Transverse colon (tissue), 4 donors: ENCODE measurements around the gene RTKN2. TPM values are rescaled to one million over a fixed set of nuclear protein-coding genes. Genes with fewer than 3 reads are reported as not detected.

Experiments used
- DNase-seq: peaks from one replicate; pipeline ENCODE4 v3.0.0-alpha.2; 2019
- H3K27ac ChIP-seq, 4 donors: fragments of 200-600 bp; sonication (generic); 2 replicates each; pipeline ENCODE4 v1.5.1; 2016 to 2018; ENCODE audit warnings: inconsistent platforms in 4 of 4
- H3K27me3 ChIP-seq: fragments of 200-600 bp; sonication (generic); 2 replicates; pipeline ENCODE4 v1.5.1; 2017; ENCODE audit warnings: inconsistent platforms
- H3K36me3 ChIP-seq, 4 donors: fragments of 200-600 bp; sonication (generic); 2 replicates each; pipeline ENCODE4 v1.5.1; 2017 to 2019; ENCODE audit warnings: inconsistent platforms in 4 of 4
- H3K4me1 ChIP-seq, 4 donors: fragments of 200-600 bp; sonication (generic); 2 replicates each; pipeline ENCODE4 v1.5.1; 2017 to 2020; ENCODE audit warnings: inconsistent platforms in 4 of 4
- H3K4me3 ChIP-seq, 4 donors: fragments of 200-600 bp; sonication (generic); 1 replicate in 1 of 4; 2 replicates in 3 of 4; pipeline versions ENCODE4 v1.5.1 to v1.6.1; 2017 to 2019; ENCODE audit warnings: inconsistent platforms in 4 of 4
- H3K9me3 ChIP-seq, 2 donors: fragments of 200-600 bp; sonication (generic); 2 replicates each; pipeline ENCODE4 v1.5.1; 2017 to 2019; ENCODE audit warnings: inconsistent platforms in 2 of 2
- EP300 ChIP-seq: sonication (generic); formaldehyde crosslinking; IDR thresholded peaks from one replicate; pipeline ENCODE4 v1.6.1; 2017; ENCODE audit warnings: antibody characterized with exemption, low read depth
- POLR2A ChIP-seq: fragments of 450-650 bp; IDR thresholded peaks from one replicate; pipeline ENCODE4 v1.6.1; 2016; ENCODE audit warnings: antibody characterized with exemption, mild to moderate bottlenecking, moderate library complexity
- POLR2AphosphoS5 ChIP-seq, 3 donors: sonication (generic); formaldehyde crosslinking; IDR thresholded peaks; one replicate each; pipeline ENCODE4 v1.6.1; 2016; ENCODE audit warnings: antibody characterized with exemption in 3 of 3
- WGBS, 2 donors: methylation state at CpG; one replicate each; pipeline ENCODE4 v1.1.5; 2018; ENCODE audit warnings: low coverage in 1 of 2; 5-methylcytosine and 5-hydroxymethylcytosine counted together
- in situ Hi-C, 4 donors: fragments of 200-750 bp; cut with MboI; loops; one replicate each; pipeline versions ENCODE4 v1.15.0 to v1.15.1; 2017; ENCODE audit warnings: low sequenced_read_pairs in 3 of 4, low pct_ligation_motif_present in 1 of 4, low pct_unique_long_range_greater_than_20kb in 1 of 4
- intact Hi-C: fragments of 100-400 bp; cut with DNase I; formaldehyde crosslinking; loops from one replicate; pipeline ENCODE4 v1.15.1; 2023; ENCODE audit warnings: low total_unique reads
- total RNA-seq, 4 donors: library from RNA; depleted of rRNA; stranded (reverse); fragments of >200 nt; gene quantifications; one replicate each; pipeline ENCODE4 v1.1.0, GENCODE V29; 2016
- TF ChIP-seq, protein P1 (sequence below), 5 experiments: fragments of 200-600 bp in 3 of 5; fragments of 450-650 bp in 2 of 5; sonication (generic) in 3 of 5; IDR thresholded peaks; 1 replicate in 2 of 5; 2 replicates in 3 of 5; pipeline ENCODE4 v1.5.1; 2016 to 2017; ENCODE audit warnings: antibody characterized with exemption in 5 of 5, inconsistent platforms in 3 of 5, mild to moderate bottlenecking in 2 of 5, moderate library complexity in 1 of 5

RTKN2 gene
- total RNA-seq, 4 donors from 2014 or later: under 0.01 to 2.7 (median 0.68) TPM; not detected in 1

DNA sequence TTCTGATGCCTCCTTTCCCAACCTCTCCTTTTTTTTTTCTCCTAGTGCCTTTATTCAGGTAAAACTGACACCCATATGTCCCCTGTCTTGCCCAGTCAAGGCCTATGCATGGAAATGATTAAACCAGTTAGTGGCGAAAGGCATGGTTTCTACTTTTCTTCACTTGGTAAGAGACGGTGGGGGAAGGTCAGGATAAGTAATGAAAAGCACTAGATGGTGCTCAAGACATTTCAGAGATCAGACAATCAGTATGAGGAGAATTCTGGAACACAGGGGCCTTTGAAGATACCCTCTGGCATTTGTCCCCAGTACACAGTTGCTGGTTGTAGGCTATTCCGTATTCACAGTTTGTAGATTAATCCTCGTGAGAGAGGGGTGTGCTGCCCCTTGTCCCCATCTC lies 121.2 kb downstream of the RTKN2 start:
- H3K9me3 ChIP-seq: peaks cover 0 to 6% of the 10 kb centered on the region in 2 donors
- H3K4me1 ChIP-seq: no peaks in the 10 kb centered on the region
- no peak for DNase-seq
- H3K4me3 ChIP-seq: no peak overlapping the region
- H3K36me3 ChIP-seq: no peaks in the 10 kb centered on the region
- H3K27me3 ChIP-seq: no peaks in the 10 kb centered on the region
- in situ Hi-C loops (no loop called here), intact Hi-C loops (no loop called here)
- no peak overlapping the region for H3K27ac ChIP-seq
- no peak for TF ChIP-seq EP300
- TF ChIP-seq, protein P1, sequence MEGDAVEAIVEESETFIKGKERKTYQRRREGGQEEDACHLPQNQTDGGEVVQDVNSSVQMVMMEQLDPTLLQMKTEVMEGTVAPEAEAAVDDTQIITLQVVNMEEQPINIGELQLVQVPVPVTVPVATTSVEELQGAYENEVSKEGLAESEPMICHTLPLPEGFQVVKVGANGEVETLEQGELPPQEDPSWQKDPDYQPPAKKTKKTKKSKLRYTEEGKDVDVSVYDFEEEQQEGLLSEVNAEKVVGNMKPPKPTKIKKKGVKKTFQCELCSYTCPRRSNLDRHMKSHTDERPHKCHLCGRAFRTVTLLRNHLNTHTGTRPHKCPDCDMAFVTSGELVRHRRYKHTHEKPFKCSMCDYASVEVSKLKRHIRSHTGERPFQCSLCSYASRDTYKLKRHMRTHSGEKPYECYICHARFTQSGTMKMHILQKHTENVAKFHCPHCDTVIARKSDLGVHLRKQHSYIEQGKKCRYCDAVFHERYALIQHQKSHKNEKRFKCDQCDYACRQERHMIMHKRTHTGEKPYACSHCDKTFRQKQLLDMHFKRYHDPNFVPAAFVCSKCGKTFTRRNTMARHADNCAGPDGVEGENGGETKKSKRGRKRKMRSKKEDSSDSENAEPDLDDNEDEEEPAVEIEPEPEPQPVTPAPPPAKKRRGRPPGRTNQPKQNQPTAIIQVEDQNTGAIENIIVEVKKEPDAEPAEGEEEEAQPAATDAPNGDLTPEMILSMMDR (IDR thresholded peaks at IDR 0.05): no peak
- no peak for TF ChIP-seq POLR2A
- no peak for TF ChIP-seq POLR2AphosphoS5 (IDR thresholded peaks at IDR 0.05)
- WGBS, 2 donors: 91 to 100% methylated on average over 4 of the region's 4 CpGs

DNA sequence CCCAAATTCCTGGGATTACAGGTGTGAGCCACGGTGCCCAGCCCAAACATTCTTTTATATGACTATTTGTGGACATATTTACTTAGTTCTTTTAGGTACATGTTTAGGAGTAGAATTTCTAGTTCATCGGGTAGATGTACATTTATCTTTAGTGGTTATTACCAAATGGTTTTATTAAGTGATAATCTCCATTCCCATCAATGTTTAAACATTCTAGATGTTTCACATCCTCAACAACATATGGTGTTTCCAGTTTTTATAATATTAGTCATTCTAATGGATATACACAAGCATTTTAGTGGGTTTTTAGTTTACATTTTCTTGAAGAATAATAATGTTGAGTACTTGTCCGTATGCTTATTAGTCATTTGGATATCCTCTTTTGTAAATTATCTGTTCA lies 131.7 kb downstream of the RTKN2 start:
- in situ Hi-C loops: no loop called here
- TF ChIP-seq POLR2AphosphoS5 (IDR thresholded peaks at IDR 0.05) (no peak), EP300 (no peak), POLR2A (no peak)
- TF ChIP-seq, protein P1 (IDR thresholded peaks at IDR 0.05): no peak
- DNase-seq: no peak
- WGBS, 2 donors: 75 to 76% methylated on average over 2 to 3 of the region's 3 CpGs
- Histone ChIP-seq H3K4me1 (no peaks in the 10 kb centered on the region), H3K4me3 (no peak overlapping the region), H3K27me3 (no peaks in the 10 kb centered on the region), H3K36me3 (no peaks in the 10 kb centered on the region), H3K27ac (no peak overlapping the region), H3K9me3 (no peaks in the 10 kb centered on the region)
- intact Hi-C loops: no loop called here

DNA sequence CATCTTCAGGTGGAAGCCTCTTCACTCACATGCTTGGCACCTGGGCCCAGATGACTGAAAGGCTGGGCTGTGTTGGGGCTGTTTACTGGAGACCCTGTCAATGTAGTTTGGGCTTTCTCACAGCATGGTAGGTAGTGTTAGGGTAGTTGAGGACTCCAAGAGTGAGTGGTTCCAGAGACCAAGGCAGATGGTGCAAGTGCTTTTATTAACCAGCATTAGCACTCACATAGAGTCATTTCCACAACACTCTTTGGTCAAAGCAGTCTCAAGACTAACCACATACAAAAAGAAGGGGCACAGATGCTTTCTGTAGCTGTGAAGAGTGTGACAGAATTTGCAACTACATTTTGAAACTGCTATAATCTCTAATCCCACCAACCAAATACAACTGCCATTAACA lies 135.0 kb downstream of the RTKN2 start:
- peaks cover 3 to 4% of the 10 kb centered on the region in 2 donors for H3K9me3 ChIP-seq
- H3K4me1 ChIP-seq: no peaks in the 10 kb centered on the region
- intact Hi-C loops: no loop called here
- H3K27ac ChIP-seq: no peak overlapping the region
- no peaks in the 10 kb centered on the region for H3K36me3 ChIP-seq
- H3K4me3 ChIP-seq: no peak overlapping the region
- TF ChIP-seq, protein P1 (IDR thresholded peaks at IDR 0.05): no peak
- TF ChIP-seq EP300 (no peak), POLR2AphosphoS5 (IDR thresholded peaks at IDR 0.05) (no peak), POLR2A (no peak)
- no peak for DNase-seq
- in situ Hi-C loops: no loop called here
- no peaks in the 10 kb centered on the region for H3K27me3 ChIP-seq

Other genes with a start within 250 kb of the RTKN2 start
- not detected for gene ZNF365, start 105.5 kb upstream of the RTKN2 start, total RNA-seq